ENCODE results near the gene BLNK. TPM values are rescaled to one million over a fixed set of nuclear protein-coding genes. Genes with fewer than 3 reads are reported as not detected.

BLNK gene
- total RNA-seq, 1 experiment from 2014 or later, result 1.0 TPM

DNA sequence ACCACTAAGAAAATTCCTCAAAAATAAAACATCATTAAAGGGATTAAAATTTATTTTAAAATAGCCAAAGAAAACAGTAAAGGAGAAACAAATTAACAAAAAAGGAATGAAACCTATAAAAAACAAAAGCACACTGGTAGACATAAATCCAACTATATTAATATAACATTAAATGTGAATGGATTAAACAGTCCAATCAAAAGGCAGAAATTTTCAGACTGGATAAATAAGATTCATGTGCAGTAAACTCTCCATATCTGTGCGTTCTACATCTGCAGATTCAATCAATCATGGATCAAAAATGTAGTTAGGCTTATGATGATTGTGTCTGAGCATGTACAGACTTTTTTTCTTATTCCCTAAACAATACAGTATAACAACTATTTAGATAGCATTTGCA lies 98.7 kb downstream of the BLNK start:
- Histone ChIP-seq H2AFZ (no peak overlapping the region), H3K27me3 (ENCODE audit: insufficient read depth, low read depth) (no peaks in the 10 kb centered on the region), H3K4me3 (no peak overlapping the region), H3K4me2 (no peak overlapping the region), H3K79me2 (ENCODE audit: low read depth) (no peaks in the 10 kb centered on the region), H3K9me3 (ENCODE audit: insufficient read depth, low read depth) (peaks cover 6% of the 10 kb centered on the region; the same call in 1 of the 2 replicates), H3F3A (ENCODE audit: insufficient read depth, low read depth) (no peaks in the 10 kb centered on the region), H3K9me2 (ENCODE audit: insufficient read depth) (no peaks in the 10 kb centered on the region), H4K20me1 (ENCODE audit: insufficient read depth) (no peaks in the 10 kb centered on the region), H3K4me1 (replicated peaks; ENCODE audit: insufficient read depth) (no peaks in the 10 kb centered on the region), H3K36me3 (ENCODE audit: low read depth) (no peaks in the 10 kb centered on the region), H3K27ac (no peak overlapping the region)
- no peak for TF ChIP-seq EZH2 (IDR thresholded peaks at IDR 0.05; ENCODE audit: low read depth)
- no peak for TF ChIP-seq CTCF (conservative IDR thresholded peaks at IDR 0.05)
- intact Hi-C loops (cut with micrococcal nuclease; ENCODE audit: unreplicated experiment), result no loop called here
- no TSS peak for BruUV-seq (replicated peaks)
- ChIA-PET POLR2A (ENCODE audit: unreplicated experiment) (no interaction called here), CTCF (no interaction called here)
- no peak for DNase-seq

GRCh38 chr10:96170230-96170629 lies 101.1 kb downstream of the BLNK start:
- Histone ChIP-seq H3K79me2 (ENCODE audit: low read depth) (no peaks in the 10 kb centered on the region), H3K4me3 (no peak overlapping the region), H2AFZ (no peak overlapping the region), H3K36me3 (ENCODE audit: low read depth) (no peaks in the 10 kb centered on the region), H3K9me3 (ENCODE audit: insufficient read depth, low read depth) (no peaks in the 10 kb centered on the region), H4K20me1 (ENCODE audit: insufficient read depth) (no peaks in the 10 kb centered on the region), H3K9me2 (ENCODE audit: insufficient read depth) (no peaks in the 10 kb centered on the region), H3K27me3 (ENCODE audit: insufficient read depth, low read depth) (no peaks in the 10 kb centered on the region), H3K4me2 (no peak overlapping the region), H3F3A (ENCODE audit: insufficient read depth, low read depth) (no peaks in the 10 kb centered on the region), H3K4me1 (replicated peaks; ENCODE audit: insufficient read depth) (no peaks in the 10 kb centered on the region), H3K27ac (no peak overlapping the region)
- ChIA-PET CTCF (no interaction called here), POLR2A (ENCODE audit: unreplicated experiment) (no interaction called here)
- no peak for DNase-seq
- no TSS peak for BruUV-seq (replicated peaks)
- intact Hi-C loops (cut with micrococcal nuclease; ENCODE audit: unreplicated experiment), result no loop called here
- TF ChIP-seq EZH2 (IDR thresholded peaks at IDR 0.05; ENCODE audit: low read depth), result no peak
- TF ChIP-seq CTCF (conservative IDR thresholded peaks at IDR 0.05), result no peak

DNA sequence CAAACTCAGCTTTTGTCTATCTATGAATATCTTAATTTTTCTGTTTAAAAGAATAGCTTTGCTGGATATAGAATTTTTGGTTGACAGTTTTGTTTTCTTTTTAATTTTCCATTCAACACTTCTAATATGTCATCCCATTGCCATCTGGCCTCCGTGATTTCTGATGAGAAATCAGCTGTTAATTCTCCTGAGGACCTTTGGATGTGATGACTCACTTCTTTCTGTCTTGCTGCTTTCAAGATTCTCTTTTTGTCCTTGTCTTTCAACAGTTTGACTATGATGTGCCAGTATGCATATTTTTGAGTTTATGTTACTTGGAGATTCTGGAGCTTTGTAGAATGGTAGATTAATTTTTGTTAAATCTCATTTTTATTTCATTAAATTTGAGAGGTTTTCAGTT lies 102.8 kb downstream of the BLNK start:
- no peak for TF ChIP-seq CTCF (conservative IDR thresholded peaks at IDR 0.05)
- TF ChIP-seq EZH2 (IDR thresholded peaks at IDR 0.05; ENCODE audit: low read depth), result no peak

More for the DNA sequence above, 102.8 kb downstream of the BLNK start:
- Histone ChIP-seq H3K4me1 (replicated peaks; ENCODE audit: insufficient read depth) (no peaks in the 10 kb centered on the region), H3K79me2 (ENCODE audit: low read depth) (no peaks in the 10 kb centered on the region), H3K4me2 (no peak overlapping the region), H3K9me2 (ENCODE audit: insufficient read depth) (no peaks in the 10 kb centered on the region), H3K36me3 (ENCODE audit: low read depth) (no peaks in the 10 kb centered on the region), H4K20me1 (ENCODE audit: insufficient read depth) (no peaks in the 10 kb centered on the region), H2AFZ (no peak overlapping the region), H3K27me3 (ENCODE audit: insufficient read depth, low read depth) (no peaks in the 10 kb centered on the region), H3K9me3 (ENCODE audit: insufficient read depth, low read depth) (no peaks in the 10 kb centered on the region), H3F3A (ENCODE audit: insufficient read depth, low read depth) (no peaks in the 10 kb centered on the region), H3K27ac (no peak overlapping the region), H3K4me3 (no peak overlapping the region)
- BruUV-seq (replicated peaks), result no TSS peak
- ChIA-PET CTCF (no interaction called here), POLR2A (ENCODE audit: unreplicated experiment) (no interaction called here)
- no peak for DNase-seq
- intact Hi-C loops (cut with micrococcal nuclease; ENCODE audit: unreplicated experiment), result no loop called here
